PFSK-1 (cell line): ENCODE results near the gene CES2.

ENCODE experiments used
- FOXP2 ChIP-seq: optimal IDR thresholded peaks from 2 replicates; pipeline ENCODE3; 2011; ENCODE audit warnings: borderline replicate concordance, control low read depth, inconsistent platforms; ENCODE audit not compliant: insufficient read depth; ENCODE audit errors: extremely low read length, extremely low read depth
- POLR2AphosphoS5 ChIP-seq: IDR thresholded peaks from 2 replicates; pipeline ENCODE4 v1.6.1; 2012; ENCODE audit warnings: low read depth, mild to moderate bottlenecking, control low read depth, low read length, moderate library complexity
- SIN3A ChIP-seq: IDR thresholded peaks from 2 replicates; pipeline ENCODE4 v1.6.1; 2012; ENCODE audit warnings: mild to moderate bottlenecking, low read length, moderate library complexity, borderline replicate concordance; ENCODE audit not compliant: insufficient read depth
- TAF1 ChIP-seq: IDR thresholded peaks from 2 replicates; pipeline ENCODE4 v1.6.1; 2012; ENCODE audit warnings: low read length, control low read depth, borderline replicate concordance; ENCODE audit not compliant: insufficient read depth
- TF ChIP-seq, protein P1 (sequence below), 2 experiments: IDR thresholded peaks; 2 replicates each; pipeline versions ENCODE4 v1.6.1 to v1.8.0; 2011 to 2012; ENCODE audit warnings: low read depth in 2 of 2, low read length in 2 of 2, control low read depth in 1 of 2, inconsistent platforms in 1 of 2, mild to moderate bottlenecking in 1 of 2, moderate library complexity in 1 of 2; ENCODE audit not compliant: insufficient read depth in 1 of 2

CES2 gene

DNA sequence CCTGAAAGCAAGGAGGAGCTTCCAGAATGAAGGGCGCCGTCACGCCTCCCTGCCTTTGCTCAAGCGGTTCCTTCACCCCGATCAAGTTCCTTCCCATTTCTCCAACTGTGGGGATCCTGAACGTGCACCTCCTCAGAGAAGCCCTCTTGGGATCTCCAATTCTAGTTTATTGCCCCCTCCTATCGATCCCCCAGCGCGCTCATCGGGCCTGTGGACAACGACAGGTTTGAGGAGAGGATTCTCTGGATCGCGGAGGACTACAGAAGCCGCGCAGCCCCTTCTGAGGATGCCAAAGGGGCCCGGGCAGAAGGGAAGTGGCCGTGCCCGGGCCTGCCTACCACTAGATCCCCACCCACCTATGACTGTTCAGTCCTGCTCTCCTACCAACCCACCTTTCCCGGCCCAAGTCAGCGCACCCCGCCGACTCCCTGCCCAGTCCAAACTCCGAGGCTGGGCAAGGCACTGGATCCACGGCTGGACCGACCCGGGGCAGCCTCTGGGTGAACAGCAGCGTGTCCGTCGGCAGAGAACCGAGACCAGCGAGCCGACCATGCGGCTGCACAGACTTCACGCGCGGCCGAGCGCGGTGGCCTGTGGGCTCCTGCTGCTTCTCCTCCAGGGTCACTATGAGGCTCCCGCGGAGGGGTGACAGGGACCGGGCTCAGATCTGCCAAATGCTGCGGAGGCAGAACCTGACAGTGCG, 13.0 kb downstream of the CES2 start:
- TF ChIP-seq, protein P1, sequence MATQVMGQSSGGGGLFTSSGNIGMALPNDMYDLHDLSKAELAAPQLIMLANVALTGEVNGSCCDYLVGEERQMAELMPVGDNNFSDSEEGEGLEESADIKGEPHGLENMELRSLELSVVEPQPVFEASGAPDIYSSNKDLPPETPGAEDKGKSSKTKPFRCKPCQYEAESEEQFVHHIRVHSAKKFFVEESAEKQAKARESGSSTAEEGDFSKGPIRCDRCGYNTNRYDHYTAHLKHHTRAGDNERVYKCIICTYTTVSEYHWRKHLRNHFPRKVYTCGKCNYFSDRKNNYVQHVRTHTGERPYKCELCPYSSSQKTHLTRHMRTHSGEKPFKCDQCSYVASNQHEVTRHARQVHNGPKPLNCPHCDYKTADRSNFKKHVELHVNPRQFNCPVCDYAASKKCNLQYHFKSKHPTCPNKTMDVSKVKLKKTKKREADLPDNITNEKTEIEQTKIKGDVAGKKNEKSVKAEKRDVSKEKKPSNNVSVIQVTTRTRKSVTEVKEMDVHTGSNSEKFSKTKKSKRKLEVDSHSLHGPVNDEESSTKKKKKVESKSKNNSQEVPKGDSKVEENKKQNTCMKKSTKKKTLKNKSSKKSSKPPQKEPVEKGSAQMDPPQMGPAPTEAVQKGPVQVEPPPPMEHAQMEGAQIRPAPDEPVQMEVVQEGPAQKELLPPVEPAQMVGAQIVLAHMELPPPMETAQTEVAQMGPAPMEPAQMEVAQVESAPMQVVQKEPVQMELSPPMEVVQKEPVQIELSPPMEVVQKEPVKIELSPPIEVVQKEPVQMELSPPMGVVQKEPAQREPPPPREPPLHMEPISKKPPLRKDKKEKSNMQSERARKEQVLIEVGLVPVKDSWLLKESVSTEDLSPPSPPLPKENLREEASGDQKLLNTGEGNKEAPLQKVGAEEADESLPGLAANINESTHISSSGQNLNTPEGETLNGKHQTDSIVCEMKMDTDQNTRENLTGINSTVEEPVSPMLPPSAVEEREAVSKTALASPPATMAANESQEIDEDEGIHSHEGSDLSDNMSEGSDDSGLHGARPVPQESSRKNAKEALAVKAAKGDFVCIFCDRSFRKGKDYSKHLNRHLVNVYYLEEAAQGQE (IDR thresholded peaks at IDR 0.05; ENCODE audit: insufficient read depth in 1 of 2, low read depth in 2 of 2, low read length in 2 of 2): no peak
- TF ChIP-seq SIN3A (no peak), FOXP2 (no peak), POLR2AphosphoS5 (no peak), TAF1 (no peak)

DNA sequence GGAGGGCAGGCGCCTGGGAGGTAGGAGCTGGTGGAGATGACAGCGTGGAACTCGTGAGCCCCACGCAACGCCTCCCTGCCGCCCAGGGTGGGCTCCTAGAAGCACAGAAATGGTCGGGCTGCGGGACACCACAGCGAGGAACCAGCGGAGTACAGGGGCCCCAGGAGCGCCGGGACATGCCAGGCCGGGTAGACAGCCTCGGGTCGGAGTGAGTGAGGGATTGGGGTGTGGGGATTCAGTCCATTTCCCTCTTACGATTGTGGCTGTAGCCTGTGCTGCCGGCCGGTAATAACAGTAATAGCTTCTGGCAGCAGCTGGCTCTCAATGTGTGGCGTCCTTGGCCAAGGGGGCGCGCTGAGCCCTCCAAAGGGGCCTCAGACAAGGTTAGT, 13.5 kb downstream of the CES2 start:
- TF ChIP-seq POLR2AphosphoS5 (no peak), SIN3A (no peak), TAF1 (no peak), FOXP2 (no peak)
- TF ChIP-seq, protein P1 (IDR thresholded peaks at IDR 0.05; ENCODE audit: insufficient read depth in 1 of 2, low read depth in 2 of 2, low read length in 2 of 2): no peak

DNA sequence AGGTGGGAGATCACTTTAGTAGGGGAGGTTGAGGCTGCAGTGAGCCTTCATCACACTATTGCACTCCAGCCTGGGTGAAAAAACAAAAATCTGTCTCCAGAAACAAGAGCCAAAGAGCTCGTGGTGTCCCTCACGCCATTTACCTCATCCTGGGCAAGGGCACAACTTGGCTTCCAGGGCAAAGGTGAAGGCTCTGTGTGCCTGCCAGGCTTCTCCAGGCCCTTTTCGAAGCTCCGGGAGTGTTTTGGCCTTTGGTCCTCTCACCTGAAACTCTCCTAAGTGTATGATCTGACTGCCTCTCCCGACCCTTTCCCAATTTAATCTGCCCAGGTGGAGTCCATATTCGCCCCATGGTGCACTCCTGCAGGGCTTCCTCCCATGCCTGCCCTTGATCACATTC, 14.2 kb downstream of the CES2 start:
- TF ChIP-seq, protein P1 (IDR thresholded peaks at IDR 0.05; ENCODE audit: insufficient read depth in 1 of 2, low read depth in 2 of 2, low read length in 2 of 2): no peak
- TF ChIP-seq SIN3A (no peak), POLR2AphosphoS5 (no peak), FOXP2 (no peak), TAF1 (no peak)

DNA sequence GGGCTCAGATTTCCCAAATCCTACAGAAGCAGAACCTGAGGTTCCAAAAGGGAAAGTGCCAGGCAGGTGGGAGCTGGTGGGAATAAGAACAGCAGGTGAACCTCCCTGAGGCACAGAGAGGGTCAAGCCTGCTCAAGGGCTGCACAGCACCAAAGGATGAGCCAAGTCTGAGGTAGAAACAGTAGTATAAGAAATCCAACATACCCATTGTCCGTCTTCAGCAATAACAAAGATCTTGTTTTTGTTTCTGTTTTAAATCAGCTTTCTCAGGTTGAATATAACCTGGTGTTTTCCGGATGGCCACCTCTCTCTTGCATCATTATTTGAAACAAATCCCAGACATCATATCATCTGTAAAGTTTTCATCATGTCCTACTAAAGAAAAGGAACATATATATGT, 15.1 kb downstream of the CES2 start:
- TF ChIP-seq FOXP2: no peak
- TF ChIP-seq TAF1: no peak

- TF ChIP-seq POLR2AphosphoS5 (no peak), SIN3A (no peak), TAF1 (no peak), FOXP2 (no peak)
Measured at GRCh38 chr16:66950971-66951790, 15.9 kb downstream of the CES2 start.

DNA sequence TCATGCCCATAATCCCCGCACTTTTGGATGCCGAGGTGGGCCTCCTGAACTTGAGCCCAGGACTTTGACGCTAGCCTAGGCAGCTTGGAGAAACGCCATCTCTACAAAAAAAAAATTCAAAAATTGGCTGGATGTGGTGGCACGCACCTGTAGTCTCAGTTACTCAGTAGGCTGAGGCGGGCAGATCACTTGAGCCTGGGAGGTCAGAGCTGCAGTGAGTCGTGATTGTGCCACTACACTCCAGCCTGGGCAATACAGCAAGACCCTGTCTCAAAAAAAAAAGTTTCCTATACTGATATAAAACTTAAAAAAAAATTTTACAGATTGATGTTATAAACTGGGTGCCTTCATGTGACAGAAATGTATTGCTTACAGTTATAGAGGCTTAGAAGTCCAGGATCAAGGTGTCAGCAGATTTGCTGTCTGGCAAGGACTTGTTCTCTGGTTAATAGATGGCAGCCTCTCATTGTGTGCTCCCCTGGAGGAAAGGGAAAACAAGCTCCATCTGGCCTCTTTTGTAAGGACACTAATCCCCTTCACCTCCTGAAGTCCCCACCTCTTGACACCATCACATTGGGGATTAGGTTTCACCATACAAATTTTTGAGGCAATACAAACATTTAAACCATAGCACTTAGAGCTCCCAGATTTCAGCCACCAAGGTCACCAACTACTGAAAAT, 17.3 kb downstream of the CES2 start:
- TF ChIP-seq, protein P1 (IDR thresholded peaks at IDR 0.05; ENCODE audit: insufficient read depth in 1 of 2, low read depth in 2 of 2, low read length in 2 of 2): no peak
- no peak for TF ChIP-seq POLR2AphosphoS5
- TF ChIP-seq FOXP2: no peak
- no peak for TF ChIP-seq SIN3A
